ENCODE data around the gene KRT79. TPM values are rescaled to one million over a fixed set of nuclear protein-coding genes. Genes with fewer than 3 reads are reported as not detected.
A peak's percentile ranks its signal among the peaks of the same experiment; 100 is the strongest.

Gene KRT79
- total RNA-seq, 2 donors from 2014 or later = not detected

GRCh38 chr12:52790427-52791270 is 43.5 kb downstream of the KRT79 start:
- no peaks in the 10 kb centered on the region for H3K4me1 ChIP-seq (ENCODE audit: control insufficient read depth, insufficient read depth, low read length)
- no peak overlapping the region for H3K27ac Mint-ChIP-seq
- H3K36me3 Mint-ChIP-seq (ENCODE audit: low read depth) = no peaks in the 10 kb centered on the region
- H3K9me3 Mint-ChIP-seq = no peaks in the 10 kb centered on the region
- H3K9me3 ChIP-seq (ENCODE audit: control insufficient read depth, low read length) = no peaks in the 10 kb centered on the region
- no peaks in the 10 kb centered on the region for H3K27me3 ChIP-seq (ENCODE audit: control insufficient read depth, insufficient read depth, low read length, poor library complexity, severe bottlenecking)
- TF ChIP-seq CTCF (conservative IDR thresholded peaks at IDR 0.05) = peak; percentile 13
- H3K36me3 ChIP-seq (ENCODE audit: control insufficient read depth, insufficient read depth, low read length) = no peaks in the 10 kb centered on the region
- peak overlapping the region; percentile 7 for H3K4me3 Mint-ChIP-seq
- H3K9ac ChIP-seq (ENCODE audit: extremely low read depth, low read length, poor library complexity, severe bottlenecking) = no peak overlapping the region
- no peaks in the 10 kb centered on the region for H3K4me1 Mint-ChIP-seq
- 89 to 92% methylated on average over 17 to 19 of the region's 19 CpGs for WGBS, 2 experiments (ENCODE audit: insufficient coverage in 1 of 2, insufficient read length in 1 of 2)
- peaks cover 30% of the 10 kb centered on the region for H3K27me3 Mint-ChIP-seq (ENCODE audit: insufficient read depth)
- no peak overlapping the region for H3K4me3 ChIP-seq (ENCODE audit: low read length)
- no peak overlapping the region for H3K27ac ChIP-seq (ENCODE audit: low read depth, low read length)
- no peak for DNase-seq

- Histone ChIP-seq H3K27me3 (ENCODE audit: control insufficient read depth, insufficient read depth, low read length, poor library complexity, severe bottlenecking) (no peaks in the 10 kb centered on the region), H3K9me3 (ENCODE audit: control insufficient read depth, low read length) (no peaks in the 10 kb centered on the region), H3K9ac (ENCODE audit: extremely low read depth, low read length, poor library complexity, severe bottlenecking) (no peak overlapping the region), H3K4me1 (ENCODE audit: control insufficient read depth, insufficient read depth, low read length) (no peaks in the 10 kb centered on the region), H3K36me3 (ENCODE audit: control insufficient read depth, insufficient read depth, low read length) (no peaks in the 10 kb centered on the region), H3K4me3 (ENCODE audit: low read length) (no peak overlapping the region), H3K27ac (ENCODE audit: low read depth, low read length) (no peak overlapping the region)
- peak overlapping the region; percentile 7 for H3K4me3 Mint-ChIP-seq
- no peak overlapping the region for H3K27ac Mint-ChIP-seq
- H3K9me3 Mint-ChIP-seq = no peaks in the 10 kb centered on the region
- peak; percentile 85 for DNase-seq
- H3K36me3 Mint-ChIP-seq (ENCODE audit: low read depth) = no peaks in the 10 kb centered on the region
- WGBS, 2 experiments (ENCODE audit: insufficient coverage in 1 of 2, insufficient read length in 1 of 2) = 91 to 94% methylated on average over 39 to 50 of the region's 50 CpGs
- TF ChIP-seq CTCF (conservative IDR thresholded peaks at IDR 0.05) = no peak
- H3K27me3 Mint-ChIP-seq (ENCODE audit: insufficient read depth) = peaks cover 30% of the 10 kb centered on the region
- H3K4me1 Mint-ChIP-seq = no peaks in the 10 kb centered on the region
Observed at GRCh38 chr12:52789637-52790426, 44.3 kb downstream of the KRT79 start.

GRCh38 chr12:52788876-52789636 is 45.1 kb downstream of the KRT79 start:
- TF ChIP-seq CTCF (conservative IDR thresholded peaks at IDR 0.05) = no peak
- H3K27me3 ChIP-seq (ENCODE audit: control insufficient read depth, insufficient read depth, low read length, poor library complexity, severe bottlenecking) = no peaks in the 10 kb centered on the region
- H3K27me3 Mint-ChIP-seq (ENCODE audit: insufficient read depth) = peaks cover 27% of the 10 kb centered on the region
- H3K4me1 ChIP-seq (ENCODE audit: control insufficient read depth, insufficient read depth, low read length) = no peaks in the 10 kb centered on the region
- no peaks in the 10 kb centered on the region for H3K9me3 Mint-ChIP-seq
- H3K27ac ChIP-seq (ENCODE audit: low read depth, low read length) = no peak overlapping the region
- 87 to 91% methylated on average over 8 to 11 of the region's 11 CpGs for WGBS, 2 experiments (ENCODE audit: insufficient coverage in 1 of 2, insufficient read length in 1 of 2)
- H3K9me3 ChIP-seq (ENCODE audit: control insufficient read depth, low read length) = no peaks in the 10 kb centered on the region
- no peaks in the 10 kb centered on the region for H3K4me1 Mint-ChIP-seq
- H3K9ac ChIP-seq (ENCODE audit: extremely low read depth, low read length, poor library complexity, severe bottlenecking) = no peak overlapping the region
- no peaks in the 10 kb centered on the region for H3K36me3 ChIP-seq (ENCODE audit: control insufficient read depth, insufficient read depth, low read length)
- no peak overlapping the region for H3K4me3 Mint-ChIP-seq
- DNase-seq = no peak
- H3K27ac Mint-ChIP-seq = no peak overlapping the region
- no peak overlapping the region for H3K4me3 ChIP-seq (ENCODE audit: low read length)
- H3K36me3 Mint-ChIP-seq (ENCODE audit: low read depth) = no peaks in the 10 kb centered on the region

Measured in endodermal cell (in vitro differentiated cells).